ENCODE data around the gene PANK2.

GRCh38 chr20:3925113-3925695 is 36.0 kb downstream of the PANK2 start:
- no peak for TF ChIP-seq POLR2A (IDR thresholded peaks at IDR 0.05; ENCODE audit: low read length)
- no peak for TF ChIP-seq GATA1 (IDR thresholded peaks at IDR 0.05; ENCODE audit: low read depth, low read length)

All from erythroblast (primary cell).